D721Med (cell line): ENCODE data around the gene NOS1AP.

ENCODE experiments used
- DNase-seq: peaks from one replicate; pipeline ENCODE4 v3.0.0; 2011; ENCODE audit warnings: low spot score; ENCODE audit not compliant: insufficient read length
- FAIRE-seq: peaks from 2 replicates; lab custom pipeline; 2011; peaks lifted over from hg19 to GRCh38; lab: Jason Lieb, UNC
- TF ChIP-seq, protein P1 (sequence below): IDR thresholded peaks from 2 replicates; pipeline ENCODE4 v1.5.1; 2012; ENCODE audit warnings: mild to moderate bottlenecking, control low read depth; ENCODE audit not compliant: insufficient read depth; ENCODE audit errors: missing control alignments

The NOS1AP gene

DNA sequence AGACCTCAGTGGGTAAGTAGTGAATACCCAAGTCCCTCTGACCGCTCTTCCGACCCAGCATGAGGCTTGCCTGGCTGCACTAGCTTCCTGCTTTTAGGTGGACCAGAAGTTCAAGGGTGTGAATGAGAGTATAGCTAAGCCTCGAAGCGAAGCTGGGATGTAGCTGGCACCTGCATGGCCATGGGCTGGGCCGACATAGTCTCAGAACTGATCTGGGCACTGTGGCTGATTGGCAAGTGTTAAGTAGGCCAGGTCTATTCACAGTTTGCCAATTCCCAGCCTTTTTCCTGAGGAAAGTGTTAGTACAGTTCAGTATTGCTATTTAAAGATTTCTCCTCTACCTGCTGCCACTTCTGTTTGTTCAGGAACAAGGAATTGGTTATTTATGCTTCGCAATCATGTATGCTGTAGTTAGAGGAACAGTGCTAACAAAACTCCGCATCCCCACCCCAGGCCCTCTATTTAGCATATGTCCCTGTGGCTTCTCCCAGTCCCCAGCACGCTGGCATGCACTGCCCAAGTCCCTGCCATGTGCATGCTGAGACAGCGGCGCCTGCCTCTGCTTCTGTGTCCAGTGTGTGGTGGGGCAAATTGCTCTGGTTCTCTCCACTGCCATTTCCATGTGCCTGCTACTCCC lies 290.9 kb downstream of the NOS1AP start:
- FAIRE-seq (no peak), DNase-seq (no peak)
- TF ChIP-seq, protein P1, sequence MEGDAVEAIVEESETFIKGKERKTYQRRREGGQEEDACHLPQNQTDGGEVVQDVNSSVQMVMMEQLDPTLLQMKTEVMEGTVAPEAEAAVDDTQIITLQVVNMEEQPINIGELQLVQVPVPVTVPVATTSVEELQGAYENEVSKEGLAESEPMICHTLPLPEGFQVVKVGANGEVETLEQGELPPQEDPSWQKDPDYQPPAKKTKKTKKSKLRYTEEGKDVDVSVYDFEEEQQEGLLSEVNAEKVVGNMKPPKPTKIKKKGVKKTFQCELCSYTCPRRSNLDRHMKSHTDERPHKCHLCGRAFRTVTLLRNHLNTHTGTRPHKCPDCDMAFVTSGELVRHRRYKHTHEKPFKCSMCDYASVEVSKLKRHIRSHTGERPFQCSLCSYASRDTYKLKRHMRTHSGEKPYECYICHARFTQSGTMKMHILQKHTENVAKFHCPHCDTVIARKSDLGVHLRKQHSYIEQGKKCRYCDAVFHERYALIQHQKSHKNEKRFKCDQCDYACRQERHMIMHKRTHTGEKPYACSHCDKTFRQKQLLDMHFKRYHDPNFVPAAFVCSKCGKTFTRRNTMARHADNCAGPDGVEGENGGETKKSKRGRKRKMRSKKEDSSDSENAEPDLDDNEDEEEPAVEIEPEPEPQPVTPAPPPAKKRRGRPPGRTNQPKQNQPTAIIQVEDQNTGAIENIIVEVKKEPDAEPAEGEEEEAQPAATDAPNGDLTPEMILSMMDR: no peak

GRCh38 chr1:162360874-162361260 lies 291.4 kb downstream of the NOS1AP start:
- FAIRE-seq (no peak), DNase-seq (no peak)
- TF ChIP-seq, protein P1: no peak

DNA sequence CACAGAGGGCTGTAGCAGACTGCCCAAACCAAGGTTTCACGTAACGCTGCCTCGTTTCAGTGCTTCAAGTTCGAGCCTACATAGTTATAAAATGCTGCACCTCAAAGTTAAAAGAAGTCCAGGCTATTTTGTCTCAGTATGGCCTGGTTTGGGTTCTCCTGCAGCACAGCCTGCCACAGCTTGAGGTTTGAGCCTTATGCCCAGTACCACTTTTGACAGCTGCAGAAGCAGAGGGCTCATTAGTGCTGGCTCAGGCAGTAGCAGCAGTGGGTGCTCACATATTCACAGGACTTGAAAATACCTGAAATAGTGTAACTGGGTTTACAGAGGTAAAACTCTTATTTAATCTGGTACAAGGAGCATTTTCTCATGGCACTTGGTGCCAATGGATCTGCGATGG lies 291.9 kb downstream of the NOS1AP start:
- TF ChIP-seq, protein P1: no peak
- DNase-seq (no peak), FAIRE-seq (no peak)

DNA sequence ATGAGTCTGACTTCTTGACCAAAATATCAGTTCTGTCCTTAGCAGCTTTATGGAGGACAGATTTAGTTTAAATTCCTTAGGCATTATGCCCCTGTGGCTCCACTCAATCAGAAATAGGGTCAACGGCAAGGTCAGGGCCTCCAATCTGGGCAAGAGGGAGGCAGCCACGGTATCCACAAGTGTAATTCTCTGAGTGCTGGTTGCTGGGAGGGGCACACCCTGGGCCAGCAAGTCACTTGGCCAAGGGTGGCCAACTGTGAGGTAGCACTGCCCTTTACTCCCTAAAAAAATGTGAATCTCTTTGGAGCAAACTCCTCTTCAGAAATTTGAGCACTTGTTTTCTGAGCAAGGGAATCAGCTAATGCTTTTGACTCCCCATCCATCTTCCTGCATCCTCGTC lies 294.3 kb downstream of the NOS1AP start:
- DNase-seq (no peak), FAIRE-seq (no peak)
- TF ChIP-seq, protein P1: no peak

GRCh38 chr1:162364498-162364897 lies 295.0 kb downstream of the NOS1AP start:
- FAIRE-seq: no peak
- TF ChIP-seq, protein P1: no peak
- DNase-seq: no peak

DNA sequence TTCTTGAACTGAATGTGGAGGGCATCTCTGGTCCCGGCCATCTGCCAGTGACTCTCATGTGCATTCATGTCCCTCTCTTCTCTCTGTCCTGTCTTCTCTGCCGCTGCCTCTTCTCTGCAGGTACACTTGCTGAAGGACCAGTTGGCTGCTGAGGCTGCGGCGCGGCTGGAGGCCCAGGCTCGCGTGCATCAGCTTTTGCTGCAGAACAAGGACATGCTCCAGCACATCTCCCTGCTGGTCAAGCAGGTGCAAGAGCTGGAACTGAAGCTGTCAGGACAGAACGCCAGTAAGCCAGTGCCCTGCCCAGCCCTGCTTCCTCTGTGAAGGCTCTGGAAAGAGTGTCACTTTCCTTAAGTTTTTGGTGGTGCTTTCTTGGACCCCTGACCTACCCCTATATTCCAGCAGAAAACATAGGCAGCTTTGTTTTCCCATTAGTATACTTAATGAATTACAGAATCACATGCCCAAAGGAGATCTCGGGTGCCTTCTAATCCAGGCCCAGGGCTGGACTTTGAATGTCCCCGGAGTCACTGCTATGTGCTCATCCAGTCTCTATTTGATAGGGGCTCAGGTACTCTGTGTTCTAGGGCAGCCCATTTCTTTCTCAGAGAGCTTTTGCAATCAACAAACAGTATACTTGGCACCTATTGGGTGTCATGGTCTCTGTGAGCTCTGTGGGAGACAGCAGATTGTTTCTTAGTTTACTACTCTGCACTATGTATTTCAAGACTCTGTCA lies 296.0 kb downstream of the NOS1AP start:
- no peak for DNase-seq
- TF ChIP-seq, protein P1: no peak
- FAIRE-seq: no peak

- TF ChIP-seq, protein P1: no peak
- no peak for FAIRE-seq
- DNase-seq: no peak
Measured at GRCh38 chr1:162366149-162366548, 296.7 kb downstream of the NOS1AP start.
